Left ventricle myocardium inferior (tissue), 1 donor: Measurements from ENCODE around the gene ZCWPW2. TPM values are rescaled to one million over a fixed set of nuclear protein-coding genes. Genes with fewer than 3 reads are reported as not detected.
A peak's percentile ranks its signal among the peaks of the same experiment; 100 is the strongest.

Source experiments
- DNase-seq: peaks from one replicate; pipeline ENCODE4 v3.0.0-alpha.2; 2020
- H3K27ac ChIP-seq: fragments of 200-600 bp; replicated peaks from 2 replicates; pipeline ENCODE4 v1.8.0; 2021
- H3K27me3 ChIP-seq: fragments of 200-600 bp; 2 replicates; pipeline ENCODE4 v1.8.0; 2021; ENCODE audit warnings: low read depth
- H3K36me3 ChIP-seq: fragments of 200-600 bp; 2 replicates; pipeline ENCODE4 v1.8.0; 2021
- H3K4me1 ChIP-seq: fragments of 200-600 bp; 2 replicates; pipeline ENCODE4 v1.8.0; 2021
- H3K4me3 ChIP-seq: fragments of 200-600 bp; 2 replicates; pipeline ENCODE4 v1.8.0; 2021; ENCODE audit warnings: mild to moderate bottlenecking, moderate library complexity
- H3K9me3 ChIP-seq: fragments of 200-600 bp; replicated peaks from 2 replicates; pipeline ENCODE4 v1.8.0; 2021
- intact Hi-C: fragments of 100-400 bp; cut with micrococcal nuclease; formaldehyde crosslinking; loops from one replicate; pipeline ENCODE4 v1.11.0; 2022
- total RNA-seq: library from RNA; stranded (reverse); fragmentation: NEBNext Ultra II Directional; extraction: Animal tissue kit (Norgen Biotek cat#: 25700); gene quantifications from one replicate; pipeline ENCODE4 v1.2.1, GENCODE V29; 2021
- TF ChIP-seq, protein P1 (sequence below): fragments of 200-600 bp; IDR thresholded peaks from 2 replicates; pipeline ENCODE4 v1.8.0; 2021; ENCODE audit warnings: antibody characterized with exemption, mild to moderate bottlenecking, borderline replicate concordance
- donor health status: DM: no; HTN: yes; CAD: no; lungs with severe emphysema.

Gene ZCWPW2
- total RNA-seq, 1 donor from 2014 or later: 2.2 TPM

DNA sequence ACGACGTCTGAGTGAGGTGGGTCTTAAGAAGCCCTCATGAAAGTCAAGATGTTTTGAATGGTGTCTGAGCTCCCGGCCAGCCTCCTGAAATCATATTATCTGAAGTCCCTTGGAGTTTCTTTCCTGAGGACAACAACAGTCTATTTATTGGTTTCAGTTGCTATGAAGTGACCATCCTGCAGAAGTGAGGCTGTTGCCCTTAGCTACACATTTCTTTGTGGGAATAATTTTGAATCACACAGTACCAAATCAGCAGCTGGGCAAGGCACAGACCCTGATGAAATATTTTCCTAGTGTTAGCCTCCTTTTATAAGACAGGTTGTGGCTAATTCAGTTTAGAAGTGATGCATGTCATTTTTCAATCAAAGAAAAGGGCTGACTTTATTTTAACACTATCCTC, 220.8 kb downstream of the ZCWPW2 start:
- no peak overlapping the region for H3K27ac ChIP-seq
- intact Hi-C loops: no loop called here
- H3K4me1 ChIP-seq: no peaks in the 10 kb centered on the region
- H3K27me3 ChIP-seq: peaks cover 3% of the 10 kb centered on the region
- H3K4me3 ChIP-seq: no peak overlapping the region
- peaks cover 8% of the 10 kb centered on the region for H3K9me3 ChIP-seq
- TF ChIP-seq, protein P1, sequence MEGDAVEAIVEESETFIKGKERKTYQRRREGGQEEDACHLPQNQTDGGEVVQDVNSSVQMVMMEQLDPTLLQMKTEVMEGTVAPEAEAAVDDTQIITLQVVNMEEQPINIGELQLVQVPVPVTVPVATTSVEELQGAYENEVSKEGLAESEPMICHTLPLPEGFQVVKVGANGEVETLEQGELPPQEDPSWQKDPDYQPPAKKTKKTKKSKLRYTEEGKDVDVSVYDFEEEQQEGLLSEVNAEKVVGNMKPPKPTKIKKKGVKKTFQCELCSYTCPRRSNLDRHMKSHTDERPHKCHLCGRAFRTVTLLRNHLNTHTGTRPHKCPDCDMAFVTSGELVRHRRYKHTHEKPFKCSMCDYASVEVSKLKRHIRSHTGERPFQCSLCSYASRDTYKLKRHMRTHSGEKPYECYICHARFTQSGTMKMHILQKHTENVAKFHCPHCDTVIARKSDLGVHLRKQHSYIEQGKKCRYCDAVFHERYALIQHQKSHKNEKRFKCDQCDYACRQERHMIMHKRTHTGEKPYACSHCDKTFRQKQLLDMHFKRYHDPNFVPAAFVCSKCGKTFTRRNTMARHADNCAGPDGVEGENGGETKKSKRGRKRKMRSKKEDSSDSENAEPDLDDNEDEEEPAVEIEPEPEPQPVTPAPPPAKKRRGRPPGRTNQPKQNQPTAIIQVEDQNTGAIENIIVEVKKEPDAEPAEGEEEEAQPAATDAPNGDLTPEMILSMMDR: no peak
- no peaks in the 10 kb centered on the region for H3K36me3 ChIP-seq
- no peak for DNase-seq

DNA sequence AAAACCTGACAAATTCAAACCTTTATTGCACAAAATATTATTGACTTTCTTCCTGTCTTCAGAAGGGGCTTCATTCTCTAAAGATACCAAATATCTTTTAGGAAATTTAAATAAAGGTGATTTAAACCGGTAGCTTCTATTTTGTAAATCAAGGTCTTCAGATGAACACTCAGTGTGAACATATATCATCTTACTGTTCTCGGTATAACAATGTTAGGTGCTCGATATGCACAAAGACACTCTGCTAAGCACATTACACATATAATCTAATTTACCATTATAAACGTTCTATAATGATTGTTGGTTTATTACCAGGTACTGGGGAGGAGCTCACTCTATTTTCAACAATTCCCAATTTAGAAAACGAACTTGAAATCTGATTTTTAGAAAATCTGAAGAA, 225.5 kb downstream of the ZCWPW2 start:
- TF ChIP-seq, protein P1: no peak
- DNase-seq: no peak
- intact Hi-C loops: no loop called here

DNA sequence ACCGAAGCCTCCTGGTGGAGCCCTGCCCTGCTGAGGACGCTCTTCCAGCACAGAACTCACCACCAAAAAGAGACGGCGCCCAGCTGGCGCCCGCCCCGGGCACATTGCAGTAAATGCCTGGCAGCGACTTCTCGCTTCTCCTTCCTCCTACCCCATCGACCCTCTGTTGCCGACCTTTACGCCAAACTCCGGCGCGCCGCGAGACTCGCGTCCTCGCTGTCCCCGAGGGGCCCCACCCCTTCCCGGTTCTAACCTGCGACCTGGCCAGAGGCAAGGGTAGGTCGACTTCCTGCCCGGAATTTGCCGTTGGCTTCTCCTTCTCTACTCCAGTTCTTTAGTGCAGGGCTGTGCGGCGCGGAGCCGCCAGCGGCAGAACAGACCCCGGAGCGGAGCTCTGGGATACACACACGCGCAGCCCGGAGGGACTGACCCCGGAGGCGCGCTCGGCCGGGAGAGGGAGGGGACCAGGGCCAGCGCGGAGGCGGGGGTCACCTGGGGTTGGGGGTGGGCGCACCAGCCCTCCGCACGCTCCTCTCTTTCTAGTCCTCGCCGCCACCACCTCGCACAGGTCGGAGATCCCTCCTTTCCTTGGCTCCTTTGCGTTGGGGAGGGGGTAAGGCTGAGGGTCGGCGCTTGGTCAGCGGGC, 226.7 kb downstream of the ZCWPW2 start:
- peaks cover 23% of the 10 kb centered on the region for H3K4me1 ChIP-seq
- no peaks in the 10 kb centered on the region for H3K9me3 ChIP-seq
- H3K4me3 ChIP-seq: peak overlapping the region; percentile 74
- intact Hi-C loops: no loop called here
- H3K36me3 ChIP-seq: no peaks in the 10 kb centered on the region
- H3K27me3 ChIP-seq: peaks cover 40% of the 10 kb centered on the region
- TF ChIP-seq, protein P1: peak; percentile 15
- no peak overlapping the region for H3K27ac ChIP-seq
- peak; percentile 18 for DNase-seq

More for the DNA sequence above, 225.5 kb downstream of the ZCWPW2 start:
- Histone ChIP-seq H3K27me3 (peaks cover 40% of the 10 kb centered on the region), H3K36me3 (no peaks in the 10 kb centered on the region), H3K4me1 (peaks cover 23% of the 10 kb centered on the region), H3K27ac (no peak overlapping the region), H3K4me3 (no peak overlapping the region), H3K9me3 (no peaks in the 10 kb centered on the region)

Other genes starting within 250 kb of the ZCWPW2 start
- gene CMC1, start 107.1 kb upstream of the ZCWPW2 start, total RNA-seq: 41.0 TPM
- 37.5 TPM for gene AZI2, start 103 bp downstream of the ZCWPW2 start, total RNA-seq